Ramos (cell line): ENCODE results near the gene SMKR1.
"Not testable (repeated sequence)": the region's sequence is repeated elsewhere in the genome, so short reads cannot be mapped to it uniquely, and the experiment has no call there.

Source experiments
- in situ Hi-C: fragments of 300-500 bp; cut with MboI; formaldehyde crosslinking; loops from one replicate; pipeline ENCODE4 v1.14.3; 2022; ENCODE audit warnings: low sequenced_read_pairs; ENCODE audit not compliant: unreplicated experiment

Gene SMKR1

GRCh38 chr7:129501760-129502707 is at the start of gene SMKR1:
SMKR1 (plus strand) TSS chr7:129502531; CDS start chr7:129502825, 294 bp downstream.
- in situ Hi-C loops: no loop called here

- in situ Hi-C loops: no loop called here
These were observed 49.6 kb upstream of the SMKR1 start for GRCh38 chr7:129452589-129453231.

DNA sequence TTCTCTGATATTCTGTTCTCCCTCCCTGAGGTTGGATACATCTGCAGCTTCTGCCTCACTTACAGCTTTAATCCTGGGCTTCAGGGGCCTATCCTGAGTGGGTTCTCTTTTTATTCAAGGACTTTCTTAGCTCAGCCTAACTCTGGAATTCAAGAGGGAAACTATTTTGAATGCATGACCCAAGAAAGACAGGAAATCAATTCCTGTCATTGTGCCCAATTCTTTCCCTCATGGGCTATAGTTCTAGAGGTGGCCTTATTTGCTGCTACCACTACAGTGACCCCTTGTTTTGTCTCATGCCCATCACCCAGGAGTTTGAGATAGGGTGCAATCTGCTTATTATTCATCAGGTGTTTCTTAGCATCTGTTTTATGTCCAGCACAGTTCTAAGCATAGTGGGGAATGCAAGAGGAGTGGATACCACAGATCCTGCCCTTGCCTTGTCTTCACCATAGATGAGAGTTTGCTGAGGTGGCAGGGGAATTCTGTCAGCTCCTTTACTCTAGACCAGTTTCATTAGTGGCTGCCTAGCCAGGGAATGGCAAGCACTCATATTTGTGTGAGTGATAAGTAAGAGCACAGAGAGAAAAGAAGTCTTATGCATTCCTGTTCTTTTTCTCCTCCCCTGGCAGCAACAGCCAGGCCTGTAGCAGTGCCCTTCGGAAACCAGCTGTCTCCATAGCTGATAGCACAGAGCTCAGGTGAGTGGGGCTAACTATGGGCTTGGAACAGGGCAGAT is 48.7 kb upstream of the SMKR1 start:
- in situ Hi-C loops: no loop called here

- in situ Hi-C loops: no loop called here
These were observed 48.1 kb upstream of the SMKR1 start for GRCh38 chr7:129454249-129454551.

DNA sequence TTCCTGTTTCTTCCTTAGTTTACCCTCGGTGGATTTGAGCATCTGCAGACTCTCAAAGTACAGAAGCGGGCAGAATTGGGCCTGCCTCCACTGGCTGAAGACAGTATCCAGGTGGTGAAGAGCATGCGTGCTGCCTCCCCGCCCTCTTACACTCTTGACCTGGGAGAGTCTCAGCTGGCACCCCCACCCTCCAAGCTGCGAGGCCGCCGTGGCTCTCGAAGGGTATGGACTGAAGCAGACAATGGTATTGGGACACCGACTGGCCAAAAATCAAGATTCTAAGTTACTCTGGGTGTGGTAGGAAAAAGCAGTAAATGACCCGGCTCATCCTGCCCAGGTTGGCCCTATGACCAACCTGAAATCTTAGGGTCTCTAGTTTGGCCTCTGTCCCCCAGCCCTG is 45.9 kb upstream of the SMKR1 start:
- in situ Hi-C loops: no loop called here

GRCh38 chr7:129457101-129457500 is 45.2 kb upstream of the SMKR1 start:
- in situ Hi-C loops: no loop called here

GRCh38 chr7:129458171-129458570 is 44.2 kb upstream of the SMKR1 start:
- in situ Hi-C loops: no loop called here

DNA sequence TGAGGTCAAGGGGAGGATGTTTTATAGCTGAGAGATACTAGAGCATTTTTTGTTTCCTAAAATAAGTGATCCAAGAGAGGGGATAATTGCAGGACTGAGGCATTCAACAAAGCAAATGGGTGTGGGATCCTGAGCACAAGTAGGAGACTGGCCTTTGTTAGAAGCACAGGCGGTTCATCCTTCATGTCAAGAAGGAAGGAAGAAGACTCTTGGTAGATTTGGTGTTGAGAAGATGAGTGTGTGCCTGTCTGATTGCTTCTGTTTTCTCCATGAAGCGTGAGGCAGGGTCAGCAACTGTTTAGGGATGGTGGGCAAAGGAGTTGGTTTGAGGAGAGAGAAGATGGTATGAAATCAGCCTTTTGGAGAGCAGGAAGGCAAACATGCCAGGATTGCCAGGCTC is 40.5 kb upstream of the SMKR1 start:
- in situ Hi-C loops: no loop called here

GRCh38 chr7:129462420-129462819 is 39.9 kb upstream of the SMKR1 start:
- in situ Hi-C loops: no loop called here

DNA sequence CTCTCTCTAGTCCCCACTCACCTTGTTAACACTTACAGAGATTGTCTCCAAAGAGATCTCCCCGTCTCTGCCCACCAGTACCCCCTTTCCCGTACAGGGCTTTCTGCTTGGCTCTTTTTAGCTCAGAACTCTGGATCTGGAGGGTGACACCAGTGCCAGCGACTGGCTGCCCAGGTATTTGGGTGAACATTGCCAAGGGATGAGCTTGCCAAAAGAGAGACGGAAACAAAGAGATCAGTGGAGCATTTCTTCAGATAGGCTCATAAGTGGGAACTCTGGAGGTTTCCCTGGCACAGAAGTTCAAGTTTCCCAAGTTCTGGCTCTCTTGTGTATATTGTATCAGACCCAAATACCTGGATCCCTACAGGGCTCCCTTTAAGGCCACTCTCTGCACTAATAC is 38.1 kb upstream of the SMKR1 start:
- in situ Hi-C loops: no loop called here

- in situ Hi-C loops: loop anchor here (5.0 kb wide), 1 partner anchor 93 kb away; no protein-coding TSS in a partner anchor
These were observed 37.3 kb upstream of the SMKR1 start for GRCh38 chr7:129465080-129465479.

DNA sequence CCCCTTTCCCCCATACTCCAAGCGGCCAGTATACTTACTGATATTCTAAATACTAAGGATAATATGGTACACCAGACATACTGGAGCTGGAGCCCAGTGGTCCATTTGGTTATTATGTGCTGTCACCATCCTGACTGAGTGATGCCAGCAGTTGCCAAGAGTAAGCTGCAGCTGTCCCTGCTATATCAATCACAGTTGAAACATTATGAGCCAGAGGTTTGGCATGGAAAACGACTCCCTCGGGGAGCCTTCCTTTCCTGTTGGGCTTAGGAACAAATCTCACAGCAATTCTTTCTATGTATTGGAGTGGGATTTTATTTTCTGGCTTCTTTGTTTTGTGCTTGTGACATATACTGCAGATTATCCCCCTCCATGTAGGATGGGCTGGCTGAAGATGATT is 35.5 kb upstream of the SMKR1 start:
- in situ Hi-C loops: loop anchor here (5.0 kb wide), 1 partner anchor 94 kb away; no protein-coding TSS in a partner anchor

DNA sequence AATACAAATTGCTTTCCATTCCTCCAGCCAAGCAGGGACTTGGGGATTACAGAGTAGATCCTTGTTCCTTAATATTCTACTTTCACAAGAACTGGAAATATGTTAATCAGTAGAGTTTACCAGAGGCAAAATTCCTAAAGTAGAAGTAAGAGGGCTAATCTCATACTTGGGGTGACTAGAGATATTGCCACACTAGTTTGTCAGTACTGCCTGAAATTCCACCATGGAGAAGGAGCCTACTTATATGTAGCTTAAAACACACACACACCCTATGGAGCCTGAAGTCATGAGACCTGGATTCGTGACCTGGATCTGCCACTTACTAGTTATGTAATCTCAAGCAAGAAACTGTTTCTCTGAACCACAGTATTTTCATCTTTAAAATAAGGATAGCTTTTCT is 34.2 kb upstream of the SMKR1 start:
- in situ Hi-C loops: loop anchor here (5.0 kb wide), 1 partner anchor 96 kb away; no protein-coding TSS in a partner anchor

DNA sequence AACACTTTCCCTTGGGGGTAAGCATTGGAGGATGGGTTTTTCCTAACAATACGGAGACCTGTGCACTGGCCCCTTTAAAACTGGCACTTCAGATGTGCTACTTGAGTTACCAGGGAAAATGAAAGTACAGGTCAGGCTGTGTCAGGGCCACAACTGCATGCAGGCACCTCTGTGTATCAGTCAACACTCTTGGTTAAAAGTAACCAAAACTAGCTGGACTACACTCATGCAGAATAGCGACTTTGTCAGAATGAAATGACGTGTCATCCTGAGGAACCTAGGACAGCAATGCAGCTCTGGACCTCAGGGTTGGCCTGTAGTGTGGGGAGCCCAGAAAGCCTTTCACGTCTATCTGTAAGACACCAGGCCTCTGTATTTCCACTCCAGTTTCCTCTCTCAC is 33.8 kb upstream of the SMKR1 start:
- in situ Hi-C loops: loop anchor here (5.0 kb wide), 1 partner anchor 96 kb away; no protein-coding TSS in a partner anchor

GRCh38 chr7:129469930-129470329 is 32.4 kb upstream of the SMKR1 start:
- in situ Hi-C loops: loop anchor here (5.0 kb wide), 1 partner anchor 98 kb away; no protein-coding TSS in a partner anchor

DNA sequence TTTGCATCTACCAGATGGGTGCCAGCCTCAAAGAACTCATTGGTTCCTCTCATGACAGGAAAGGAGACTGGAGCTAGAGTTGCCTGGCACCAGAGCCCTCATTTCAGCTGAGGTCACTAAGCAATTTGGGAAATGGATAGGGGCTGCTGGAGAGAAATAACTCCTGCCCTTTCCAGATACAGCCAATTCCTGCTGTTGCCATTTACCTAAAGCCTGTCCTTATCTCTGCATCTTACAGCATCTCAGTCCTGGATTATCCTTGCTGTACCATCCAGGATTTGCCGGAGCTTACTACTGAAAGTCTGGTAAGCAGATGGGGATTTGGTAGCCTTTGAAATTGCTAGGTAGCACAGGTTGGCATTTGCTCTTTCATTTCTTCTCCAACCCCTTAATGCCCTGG is 31.9 kb upstream of the SMKR1 start:
- in situ Hi-C loops: no loop called here

GRCh38 chr7:129471402-129471827 is 30.9 kb upstream of the SMKR1 start:
- in situ Hi-C loops: no loop called here

GRCh38 chr7:129475931-129476330 is 26.4 kb upstream of the SMKR1 start:
- in situ Hi-C loops: not testable (repeated sequence)

- in situ Hi-C loops: not testable (repeated sequence)
These were observed 25.9 kb upstream of the SMKR1 start for GRCh38 chr7:129476398-129476797.

DNA sequence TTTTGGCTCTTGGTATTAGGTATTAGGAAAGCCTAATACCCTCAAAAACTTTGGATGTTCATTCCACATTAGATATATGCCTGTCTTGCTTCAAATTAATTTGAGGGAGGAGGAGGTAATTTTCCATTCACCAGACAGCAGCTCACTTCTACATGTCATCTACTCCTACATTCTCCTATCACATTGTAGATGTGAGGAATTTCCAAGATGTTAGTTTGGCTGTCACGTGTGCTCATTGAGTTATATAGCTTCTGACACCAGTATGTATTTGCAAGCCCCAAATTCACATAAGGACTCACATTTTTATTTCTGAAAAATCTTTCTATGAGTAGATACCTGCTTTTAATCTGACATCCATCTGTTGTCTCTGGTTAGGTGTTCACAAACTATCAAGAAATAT is 22.5 kb upstream of the SMKR1 start:
- in situ Hi-C loops: no loop called here
